Measurements from ENCODE around the gene ASH1L. TPM values are rescaled to one million over a fixed set of nuclear protein-coding genes. Genes with fewer than 3 reads are reported as not detected.
"Not testable (repeated sequence)": the region's sequence is repeated elsewhere in the genome, so short reads cannot be mapped to it uniquely, and the experiment has no call there.

The ASH1L gene
- total RNA-seq, 1 donor = 41.6 TPM

DNA sequence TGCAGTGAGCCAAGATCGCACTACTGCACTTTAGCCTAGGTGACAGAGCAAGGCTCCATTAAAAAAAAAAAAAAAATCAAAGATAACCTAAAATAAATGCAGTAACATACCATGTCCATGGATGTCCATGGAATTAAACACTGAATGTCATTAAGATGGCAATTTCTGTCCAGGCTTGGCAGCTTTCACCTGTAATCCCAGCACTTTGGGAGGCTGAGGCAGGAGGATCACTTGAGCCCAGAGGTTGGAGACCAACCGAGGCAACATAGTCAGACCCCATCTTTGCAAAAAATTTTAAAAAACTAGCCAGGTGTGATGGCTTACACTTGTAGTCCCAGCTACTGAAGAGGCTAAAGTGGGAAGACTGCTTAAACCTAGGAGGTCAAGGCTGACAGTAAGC is 141.8 kb downstream of the ASH1L start:
- Histone ChIP-seq H4K20me1 (ENCODE audit: insufficient read depth, low read length) (peaks cover 8% of the 10 kb centered on the region), H3K27ac (ENCODE audit: low read depth, low read length) (no peak overlapping the region), H3K9me3 (ENCODE audit: low read depth, low read length) (no peaks in the 10 kb centered on the region), H2AFZ (ENCODE audit: low read length) (no peak overlapping the region), H3K79me2 (ENCODE audit: insufficient read depth, low read length) (peaks cover 20% of the 10 kb centered on the region), H3K4me2 (ENCODE audit: insufficient read depth, low read length) (no peak overlapping the region), H3K27me3 (ENCODE audit: insufficient read depth, low read length) (no peaks in the 10 kb centered on the region), H3K4me3 (ENCODE audit: insufficient read depth, low read length) (no peak overlapping the region), H3K36me3 (ENCODE audit: insufficient read depth, low read length) (peaks cover 4% of the 10 kb centered on the region), H3K4me1 (ENCODE audit: insufficient read depth, low read length) (peaks cover 5% of the 10 kb centered on the region)
- no peak for TF ChIP-seq CTCF (IDR thresholded peaks at IDR 0.05; ENCODE audit: extremely low read depth, low read depth, low read length)
- no peak for DNase-seq (ENCODE audit: insufficient read length, low spot score, missing footprints)

- not testable (repeated sequence) for H3K4me3 ChIP-seq (ENCODE audit: insufficient read depth, low read length); H2AFZ ChIP-seq (ENCODE audit: low read length); H3K36me3 ChIP-seq (ENCODE audit: insufficient read depth, low read length); H3K9me3 ChIP-seq (ENCODE audit: low read depth, low read length); H3K4me2 ChIP-seq (ENCODE audit: insufficient read depth, low read length); H3K27ac ChIP-seq (ENCODE audit: low read depth, low read length); H3K27me3 ChIP-seq (ENCODE audit: insufficient read depth, low read length); H3K4me1 ChIP-seq (ENCODE audit: insufficient read depth, low read length); H3K79me2 ChIP-seq (ENCODE audit: insufficient read depth, low read length); DNase-seq (ENCODE audit: insufficient read length, low spot score, missing footprints); H4K20me1 ChIP-seq (ENCODE audit: insufficient read depth, low read length)
Observed at GRCh38 chr1:155411840-155412239, 150.8 kb downstream of the ASH1L start.

GRCh38 chr1:155410931-155411330 is 151.7 kb downstream of the ASH1L start:
- Histone ChIP-seq H3K9me3 (ENCODE audit: low read depth, low read length) (no peaks in the 10 kb centered on the region), H3K36me3 (ENCODE audit: insufficient read depth, low read length) (no peaks in the 10 kb centered on the region), H3K4me1 (ENCODE audit: insufficient read depth, low read length) (no peaks in the 10 kb centered on the region), H3K27me3 (ENCODE audit: insufficient read depth, low read length) (no peaks in the 10 kb centered on the region), H3K79me2 (ENCODE audit: insufficient read depth, low read length) (peaks cover 2% of the 10 kb centered on the region), H2AFZ (ENCODE audit: low read length) (no peak overlapping the region), H3K4me2 (ENCODE audit: insufficient read depth, low read length) (no peak overlapping the region), H4K20me1 (ENCODE audit: insufficient read depth, low read length) (no peaks in the 10 kb centered on the region), H3K4me3 (ENCODE audit: insufficient read depth, low read length) (no peak overlapping the region), H3K27ac (ENCODE audit: low read depth, low read length) (no peak overlapping the region)
- DNase-seq (ENCODE audit: insufficient read length, low spot score, missing footprints) = no peak
- no peak for TF ChIP-seq CTCF (IDR thresholded peaks at IDR 0.05; ENCODE audit: extremely low read depth, low read depth, low read length)

GRCh38 chr1:155396874-155397476 is 165.6 kb downstream of the ASH1L start:
- Histone ChIP-seq H3K79me2 (ENCODE audit: insufficient read depth, low read length) (no peaks in the 10 kb centered on the region), H2AFZ (ENCODE audit: low read length) (no peak overlapping the region), H3K4me3 (ENCODE audit: insufficient read depth, low read length) (no peak overlapping the region), H3K9me3 (ENCODE audit: low read depth, low read length) (no peaks in the 10 kb centered on the region), H3K4me2 (ENCODE audit: insufficient read depth, low read length) (no peak overlapping the region), H4K20me1 (ENCODE audit: insufficient read depth, low read length) (no peaks in the 10 kb centered on the region), H3K4me1 (ENCODE audit: insufficient read depth, low read length) (no peaks in the 10 kb centered on the region), H3K36me3 (ENCODE audit: insufficient read depth, low read length) (peaks cover 20% of the 10 kb centered on the region), H3K27ac (ENCODE audit: low read depth, low read length) (no peak overlapping the region), H3K27me3 (ENCODE audit: insufficient read depth, low read length) (no peaks in the 10 kb centered on the region)
- no peak for DNase-seq (ENCODE audit: insufficient read length, low spot score, missing footprints)
- TF ChIP-seq CTCF (IDR thresholded peaks at IDR 0.05; ENCODE audit: extremely low read depth, low read depth, low read length) = no peak
